ENCODE data around the gene CDR2. TPM values are rescaled to one million over a fixed set of nuclear protein-coding genes. Genes with fewer than 3 reads are reported as not detected.

Gene CDR2
- total and polyA plus RNA-seq, 2 experiments from 2014 or later: 26.7 to 30.9 TPM

DNA sequence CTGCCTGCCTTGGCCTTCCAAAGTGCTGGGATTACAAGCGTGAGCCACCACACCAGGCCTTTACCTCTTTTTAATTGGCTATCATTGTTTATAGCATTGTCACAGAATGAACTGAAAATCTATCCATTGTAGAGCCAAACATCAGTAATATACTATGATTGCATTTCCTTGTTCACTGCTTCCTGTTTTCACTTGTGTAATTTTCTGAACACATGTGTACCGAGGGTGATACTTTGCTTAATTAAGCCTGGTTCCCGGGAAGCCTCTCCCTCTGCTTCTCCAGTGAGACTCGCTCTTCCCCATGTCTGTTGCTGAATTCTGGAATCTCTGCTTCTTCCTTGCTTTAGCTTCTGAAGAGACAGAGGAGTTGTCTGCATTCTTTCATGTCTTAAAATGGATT is 44.1 kb downstream of the CDR2 start:
- 81% methylated on average over 4 of the region's 4 CpGs for WGBS (ENCODE audit: low lambda C conversion rate, missing lambda C conversion rate)
- Histone ChIP-seq H3K9me2 (replicated peaks; ENCODE audit: insufficient read depth) (no peaks in the 10 kb centered on the region), H3K27ac (no peak overlapping the region), H3K4me3 (no peak overlapping the region), H3K4me2 (no peak overlapping the region), H3K4me1 (ENCODE audit: insufficient read depth) (no peaks in the 10 kb centered on the region), H3K27me3 (no peaks in the 10 kb centered on the region), H3K9me3 (ENCODE audit: low read depth) (no peaks in the 10 kb centered on the region), H2AFZ (no peak overlapping the region), H3K36me3 (replicated peaks; ENCODE audit: insufficient read depth, low read depth) (no peaks in the 10 kb centered on the region), H4K20me1 (ENCODE audit: insufficient read depth, poor library complexity, severe bottlenecking) (no peaks in the 10 kb centered on the region), H3K79me2 (no peaks in the 10 kb centered on the region)
- TF ChIP-seq, protein P1, sequence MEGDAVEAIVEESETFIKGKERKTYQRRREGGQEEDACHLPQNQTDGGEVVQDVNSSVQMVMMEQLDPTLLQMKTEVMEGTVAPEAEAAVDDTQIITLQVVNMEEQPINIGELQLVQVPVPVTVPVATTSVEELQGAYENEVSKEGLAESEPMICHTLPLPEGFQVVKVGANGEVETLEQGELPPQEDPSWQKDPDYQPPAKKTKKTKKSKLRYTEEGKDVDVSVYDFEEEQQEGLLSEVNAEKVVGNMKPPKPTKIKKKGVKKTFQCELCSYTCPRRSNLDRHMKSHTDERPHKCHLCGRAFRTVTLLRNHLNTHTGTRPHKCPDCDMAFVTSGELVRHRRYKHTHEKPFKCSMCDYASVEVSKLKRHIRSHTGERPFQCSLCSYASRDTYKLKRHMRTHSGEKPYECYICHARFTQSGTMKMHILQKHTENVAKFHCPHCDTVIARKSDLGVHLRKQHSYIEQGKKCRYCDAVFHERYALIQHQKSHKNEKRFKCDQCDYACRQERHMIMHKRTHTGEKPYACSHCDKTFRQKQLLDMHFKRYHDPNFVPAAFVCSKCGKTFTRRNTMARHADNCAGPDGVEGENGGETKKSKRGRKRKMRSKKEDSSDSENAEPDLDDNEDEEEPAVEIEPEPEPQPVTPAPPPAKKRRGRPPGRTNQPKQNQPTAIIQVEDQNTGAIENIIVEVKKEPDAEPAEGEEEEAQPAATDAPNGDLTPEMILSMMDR (IDR thresholded peaks at IDR 0.05; ENCODE audit: poor library complexity): no peak
- TF ChIP-seq EZH2 (IDR thresholded peaks at IDR 0.05; ENCODE audit: borderline replicate concordance): no peak
- TF ChIP-seq EZH2phosphoT487 (IDR thresholded peaks at IDR 0.05; ENCODE audit: low read depth, severe bottlenecking, unreplicated experiment): no peak
- no peak for DNase-seq (ENCODE audit: low spot score)

DNA sequence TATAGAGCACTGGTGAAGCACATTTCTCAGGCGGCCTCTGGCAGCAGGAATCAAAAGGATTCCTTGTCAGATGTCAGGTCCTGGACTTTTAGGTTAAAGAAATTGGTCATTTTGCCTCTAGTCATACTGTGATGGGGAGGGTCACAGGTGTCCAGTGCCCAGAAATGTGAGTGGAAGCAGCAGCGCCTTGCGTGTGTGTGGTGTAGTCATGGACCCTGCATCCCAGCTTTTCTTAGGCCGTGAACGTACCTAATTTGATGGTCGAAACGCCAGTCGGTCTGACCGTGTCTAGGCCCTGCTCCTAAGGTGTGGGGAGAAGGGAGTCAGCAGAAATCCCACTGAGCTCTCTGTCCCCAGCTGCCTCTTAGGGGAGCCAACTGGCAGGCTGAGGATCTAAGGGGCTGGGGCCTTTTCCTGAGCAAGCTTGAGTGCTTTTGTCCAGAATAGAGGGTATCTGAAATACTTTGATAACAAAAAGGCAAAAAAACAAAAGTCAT is 45.2 kb downstream of the CDR2 start:
- TF ChIP-seq EZH2phosphoT487 (IDR thresholded peaks at IDR 0.05; ENCODE audit: low read depth, severe bottlenecking, unreplicated experiment): no peak
- TF ChIP-seq, protein P1 (IDR thresholded peaks at IDR 0.05; ENCODE audit: poor library complexity): no peak
- no peak for TF ChIP-seq EZH2 (IDR thresholded peaks at IDR 0.05; ENCODE audit: borderline replicate concordance)
- no peaks in the 10 kb centered on the region for H3K27me3 ChIP-seq
- WGBS (ENCODE audit: low lambda C conversion rate, missing lambda C conversion rate): 96% methylated on average over 9 of the region's 9 CpGs
- no peak overlapping the region for H3K4me2 ChIP-seq
- H3K4me3 ChIP-seq: no peak overlapping the region
- no peak for DNase-seq (ENCODE audit: low spot score)
- H3K9me3 ChIP-seq (ENCODE audit: low read depth): no peaks in the 10 kb centered on the region
- no peaks in the 10 kb centered on the region for H4K20me1 ChIP-seq (ENCODE audit: insufficient read depth, poor library complexity, severe bottlenecking)
- H3K27ac ChIP-seq: no peak overlapping the region
- H3K36me3 ChIP-seq (replicated peaks; ENCODE audit: insufficient read depth, low read depth): no peaks in the 10 kb centered on the region
- no peaks in the 10 kb centered on the region for H3K4me1 ChIP-seq (ENCODE audit: insufficient read depth)
- no peak overlapping the region for H2AFZ ChIP-seq
- no peaks in the 10 kb centered on the region for H3K9me2 ChIP-seq (replicated peaks; ENCODE audit: insufficient read depth)
- no peaks in the 10 kb centered on the region for H3K79me2 ChIP-seq

DNA sequence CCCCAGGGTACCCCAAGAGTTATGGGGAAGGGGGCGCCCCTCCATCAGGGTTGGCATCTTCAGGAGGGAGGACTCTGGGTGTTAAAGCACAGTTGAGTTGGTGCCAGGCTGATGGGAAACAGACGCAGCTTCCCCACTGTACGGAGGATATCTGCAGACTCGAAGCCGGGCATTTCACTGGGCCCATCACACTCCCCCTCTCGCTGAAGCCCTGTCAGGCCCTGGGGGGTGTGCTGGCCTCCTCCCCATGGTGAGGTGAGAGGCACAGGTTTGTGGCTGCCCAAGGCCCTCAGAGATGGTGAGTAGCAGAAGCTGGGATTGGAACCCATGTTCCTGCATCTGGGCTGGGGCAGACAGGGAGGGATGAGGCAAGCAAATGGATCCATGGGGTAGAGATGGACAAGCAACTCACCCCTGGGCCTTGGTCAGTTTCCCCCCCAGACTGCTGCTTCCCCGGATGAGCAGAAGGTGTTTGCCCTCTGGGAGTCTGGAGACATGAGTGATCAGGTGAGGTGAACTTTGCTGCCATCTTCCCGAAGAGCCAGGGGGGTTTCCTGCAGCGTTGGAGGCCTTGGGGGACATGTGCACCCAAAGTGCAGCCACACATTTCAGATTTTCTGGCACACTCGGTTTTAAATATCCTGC is 46.2 kb downstream of the CDR2 start:
- no peaks in the 10 kb centered on the region for H3K27me3 ChIP-seq
- no peaks in the 10 kb centered on the region for H3K9me2 ChIP-seq (replicated peaks; ENCODE audit: insufficient read depth)
- H3K36me3 ChIP-seq (replicated peaks; ENCODE audit: insufficient read depth, low read depth): no peaks in the 10 kb centered on the region
- no peak for DNase-seq (ENCODE audit: low spot score)
- no peaks in the 10 kb centered on the region for H3K9me3 ChIP-seq (ENCODE audit: low read depth)
- no peak overlapping the region for H3K27ac ChIP-seq
- TF ChIP-seq, protein P1 (IDR thresholded peaks at IDR 0.05; ENCODE audit: poor library complexity): no peak
- TF ChIP-seq EZH2phosphoT487 (IDR thresholded peaks at IDR 0.05; ENCODE audit: low read depth, severe bottlenecking, unreplicated experiment) (no peak), EZH2 (IDR thresholded peaks at IDR 0.05; ENCODE audit: borderline replicate concordance) (no peak)
- WGBS (ENCODE audit: low lambda C conversion rate, missing lambda C conversion rate): 92% methylated on average over 10 of the region's 10 CpGs
- no peak overlapping the region for H2AFZ ChIP-seq
- H4K20me1 ChIP-seq (ENCODE audit: insufficient read depth, poor library complexity, severe bottlenecking): no peaks in the 10 kb centered on the region
- H3K4me3 ChIP-seq: no peak overlapping the region
- H3K4me1 ChIP-seq (ENCODE audit: insufficient read depth): no peaks in the 10 kb centered on the region
- H3K79me2 ChIP-seq: no peaks in the 10 kb centered on the region
- H3K4me2 ChIP-seq: no peak overlapping the region
